OCI-LY3 (cell line): ENCODE measurements around the gene KIT.

ENCODE experiments used
- H2AFZ ChIP-seq: fragments of 200-600, 300-600 bp; shearing (Covaris generic); 2 replicates; pipeline ENCODE4 v1.6.0; 2014; ENCODE audit warnings: antibody characterized with exemption, low read depth, low read length
- H3K27ac ChIP-seq: fragments of 200-600, 300-600 bp; sonication (generic); 2 replicates; pipeline ENCODE4 v1.5.1; 2014; ENCODE audit warnings: mild to moderate bottlenecking, low read length, moderate library complexity, mixed read lengths
- H3K27me3 ChIP-seq: fragments of 200-600, 300-600 bp; sonication (generic); 2 replicates; pipeline ENCODE4 v1.6.1; 2014; ENCODE audit warnings: low read depth, low read length, mixed read lengths
- H3K36me3 ChIP-seq: fragments of 200-600, 300-600 bp; sonication (generic); replicated peaks from 2 replicates; pipeline ENCODE3; 2014; ENCODE audit warnings: low read depth, low read length, mixed read lengths
- H3K4me1 ChIP-seq: fragments of 300-600, 200-600 bp; sonication (generic); 2 replicates; pipeline ENCODE4 v1.6.1; 2014; ENCODE audit warnings: low read length, mixed read lengths
- H3K4me2 ChIP-seq: fragments of 200-600, 300-600 bp; sonication (generic); 2 replicates; pipeline ENCODE4 v1.6.1; 2014; ENCODE audit warnings: low read length, mixed read lengths
- H3K4me3 ChIP-seq: fragments of 300-600, 200-600 bp; sonication (generic); 2 replicates; pipeline ENCODE4 v1.5.1; 2014; ENCODE audit warnings: antibody characterized with exemption, mild to moderate bottlenecking, low read length, moderate library complexity
- H3K79me2 ChIP-seq: fragments of 300-600, 200-600 bp; shearing (Covaris generic); 2 replicates; pipeline ENCODE4 v1.6.1; 2014; ENCODE audit warnings: mild to moderate bottlenecking, low read length, mixed read lengths
- H3K9ac ChIP-seq: fragments of 300-600, 200-600 bp; shearing (Covaris generic); 2 replicates; pipeline ENCODE4 v1.6.0; 2014; ENCODE audit warnings: mild to moderate bottlenecking, low read length, moderate library complexity
- H3K9me3 ChIP-seq: fragments of 200-600, 300-600 bp; shearing (Covaris generic); 2 replicates; pipeline ENCODE4 v1.6.1; 2014; ENCODE audit warnings: low read length, mixed read lengths; ENCODE audit not compliant: insufficient read depth
- H4K20me1 ChIP-seq: fragments of 200-600, 300-600 bp; sonication (generic); 2 replicates; pipeline ENCODE4 v1.6.1; 2016; ENCODE audit warnings: low read length, mixed read lengths; ENCODE audit not compliant: insufficient read depth
- EZH2phosphoT487 ChIP-seq: fragments of 200-600 bp; shearing (Covaris generic); IDR thresholded peaks from 2 replicates; pipeline ENCODE4 v1.6.1; 2018; ENCODE audit warnings: antibody characterized with exemption, mixed run types, low read depth
- TF ChIP-seq, protein P1 (sequence below): fragments of 200-600, 300-600 bp; sonication (generic); IDR thresholded peaks from 2 replicates; pipeline ENCODE4 v1.5.1; 2014; ENCODE audit warnings: antibody characterized with exemption, low read length, low read depth

KIT gene

DNA sequence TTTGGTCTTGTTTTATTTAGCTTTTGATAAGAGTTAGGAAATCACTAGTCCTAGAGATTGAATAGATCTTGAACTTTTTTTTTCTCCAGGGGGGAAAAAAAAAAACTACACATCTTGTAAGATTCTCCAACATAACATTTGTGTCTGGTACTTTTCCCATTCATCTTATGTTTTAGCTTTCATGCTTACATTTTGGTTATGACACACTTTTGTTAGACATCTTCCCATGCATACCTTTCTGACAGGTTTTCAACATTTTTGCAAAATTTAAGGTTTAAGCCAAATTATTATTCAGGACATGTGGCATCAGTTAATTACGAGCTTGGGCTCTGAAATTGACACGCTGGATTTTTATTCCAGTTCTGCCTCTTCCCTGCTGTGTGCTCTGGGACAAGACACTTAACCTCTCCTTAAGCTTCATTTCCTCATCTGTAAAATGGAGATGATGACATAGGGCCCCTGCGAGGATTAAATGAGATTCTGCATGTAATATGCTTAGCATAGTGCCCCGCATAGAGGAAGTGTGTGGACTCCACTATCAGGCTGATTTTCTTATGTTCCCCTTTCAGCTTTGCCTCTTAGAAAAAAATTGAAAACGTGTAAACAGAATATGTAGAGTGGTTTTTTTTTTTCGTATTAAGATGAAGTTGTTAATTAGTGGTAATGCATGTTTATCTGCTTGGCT lies 5.3 kb downstream of the KIT start:
- Histone ChIP-seq H2AFZ (no peak overlapping the region), H3K4me3 (no peak overlapping the region), H4K20me1 (no peaks in the 10 kb centered on the region), H3K79me2 (no peaks in the 10 kb centered on the region), H3K27me3 (no peaks in the 10 kb centered on the region), H3K9ac (no peak overlapping the region), H3K9me3 (no peaks in the 10 kb centered on the region), H3K4me1 (no peaks in the 10 kb centered on the region), H3K36me3 (no peaks in the 10 kb centered on the region), H3K4me2 (no peak overlapping the region), H3K27ac (no peak overlapping the region)
- TF ChIP-seq, protein P1, sequence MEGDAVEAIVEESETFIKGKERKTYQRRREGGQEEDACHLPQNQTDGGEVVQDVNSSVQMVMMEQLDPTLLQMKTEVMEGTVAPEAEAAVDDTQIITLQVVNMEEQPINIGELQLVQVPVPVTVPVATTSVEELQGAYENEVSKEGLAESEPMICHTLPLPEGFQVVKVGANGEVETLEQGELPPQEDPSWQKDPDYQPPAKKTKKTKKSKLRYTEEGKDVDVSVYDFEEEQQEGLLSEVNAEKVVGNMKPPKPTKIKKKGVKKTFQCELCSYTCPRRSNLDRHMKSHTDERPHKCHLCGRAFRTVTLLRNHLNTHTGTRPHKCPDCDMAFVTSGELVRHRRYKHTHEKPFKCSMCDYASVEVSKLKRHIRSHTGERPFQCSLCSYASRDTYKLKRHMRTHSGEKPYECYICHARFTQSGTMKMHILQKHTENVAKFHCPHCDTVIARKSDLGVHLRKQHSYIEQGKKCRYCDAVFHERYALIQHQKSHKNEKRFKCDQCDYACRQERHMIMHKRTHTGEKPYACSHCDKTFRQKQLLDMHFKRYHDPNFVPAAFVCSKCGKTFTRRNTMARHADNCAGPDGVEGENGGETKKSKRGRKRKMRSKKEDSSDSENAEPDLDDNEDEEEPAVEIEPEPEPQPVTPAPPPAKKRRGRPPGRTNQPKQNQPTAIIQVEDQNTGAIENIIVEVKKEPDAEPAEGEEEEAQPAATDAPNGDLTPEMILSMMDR = no peak
- no peak for TF ChIP-seq EZH2phosphoT487

DNA sequence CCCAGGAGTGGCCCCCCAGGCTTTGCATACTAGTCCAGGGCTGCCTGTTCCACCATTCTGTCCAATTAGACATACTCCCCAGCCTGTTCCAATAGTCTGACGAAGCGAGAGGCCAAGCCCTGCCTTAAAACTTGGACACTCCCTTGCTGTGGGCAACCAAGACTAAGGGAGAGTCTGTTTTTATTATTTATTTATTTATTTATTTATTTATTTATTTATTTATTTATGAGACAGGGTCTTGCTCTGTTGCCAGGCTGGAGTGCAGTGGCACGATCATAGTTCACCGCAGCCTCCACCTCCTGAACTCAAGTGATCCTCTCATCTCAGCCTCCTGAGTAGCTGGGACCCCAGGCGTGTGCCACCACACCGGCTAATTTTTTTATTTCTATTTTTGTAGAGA lies 6.6 kb downstream of the KIT start:
- H3K36me3 ChIP-seq = no peaks in the 10 kb centered on the region
- no peaks in the 10 kb centered on the region for H3K79me2 ChIP-seq
- no peak for TF ChIP-seq EZH2phosphoT487
- TF ChIP-seq, protein P1 = no peak
- H4K20me1 ChIP-seq = no peaks in the 10 kb centered on the region
- no peaks in the 10 kb centered on the region for H3K9me3 ChIP-seq
- H3K4me2 ChIP-seq = no peak overlapping the region
- no peaks in the 10 kb centered on the region for H3K27me3 ChIP-seq
- no peak overlapping the region for H3K27ac ChIP-seq
- no peak overlapping the region for H3K9ac ChIP-seq
- H3K4me1 ChIP-seq = no peaks in the 10 kb centered on the region
- H3K4me3 ChIP-seq = no peak overlapping the region
- no peak overlapping the region for H2AFZ ChIP-seq

DNA sequence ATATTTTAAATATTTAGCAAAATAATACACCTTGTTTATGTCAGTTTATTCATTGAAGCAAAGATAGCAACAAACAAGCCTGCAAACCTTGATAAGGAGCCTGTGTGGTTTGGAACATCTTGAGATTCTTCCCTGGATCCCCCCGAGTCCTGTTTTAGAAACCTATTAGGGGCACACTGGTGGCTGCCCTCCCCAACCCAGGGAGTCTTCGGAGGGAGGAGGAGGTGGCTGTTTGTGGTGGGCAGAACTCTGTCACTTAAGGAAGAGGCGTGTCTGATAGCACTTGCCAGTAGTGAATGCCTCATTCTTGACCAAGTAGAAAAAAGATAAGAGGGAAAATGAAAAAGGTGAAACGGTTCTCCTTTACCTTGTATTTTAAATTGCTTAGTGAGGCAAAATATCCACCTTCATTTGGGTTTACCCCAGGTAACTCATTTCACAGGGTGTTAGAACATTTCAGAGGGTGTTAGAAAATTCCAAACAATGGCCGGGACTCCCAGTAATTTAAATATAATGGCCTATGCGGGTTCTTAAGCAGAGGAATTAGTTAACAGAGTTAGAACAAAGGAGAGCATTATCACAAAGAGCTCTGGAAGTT lies 10.4 kb downstream of the KIT start:
- Histone ChIP-seq H3K79me2 (no peaks in the 10 kb centered on the region), H3K27me3 (no peaks in the 10 kb centered on the region), H3K4me2 (no peak overlapping the region), H3K9ac (no peak overlapping the region), H3K27ac (no peak overlapping the region), H3K4me1 (no peaks in the 10 kb centered on the region), H3K36me3 (no peaks in the 10 kb centered on the region), H3K9me3 (no peaks in the 10 kb centered on the region), H3K4me3 (no peak overlapping the region), H2AFZ (no peak overlapping the region), H4K20me1 (no peaks in the 10 kb centered on the region)
- TF ChIP-seq, protein P1 = no peak
- no peak for TF ChIP-seq EZH2phosphoT487

DNA sequence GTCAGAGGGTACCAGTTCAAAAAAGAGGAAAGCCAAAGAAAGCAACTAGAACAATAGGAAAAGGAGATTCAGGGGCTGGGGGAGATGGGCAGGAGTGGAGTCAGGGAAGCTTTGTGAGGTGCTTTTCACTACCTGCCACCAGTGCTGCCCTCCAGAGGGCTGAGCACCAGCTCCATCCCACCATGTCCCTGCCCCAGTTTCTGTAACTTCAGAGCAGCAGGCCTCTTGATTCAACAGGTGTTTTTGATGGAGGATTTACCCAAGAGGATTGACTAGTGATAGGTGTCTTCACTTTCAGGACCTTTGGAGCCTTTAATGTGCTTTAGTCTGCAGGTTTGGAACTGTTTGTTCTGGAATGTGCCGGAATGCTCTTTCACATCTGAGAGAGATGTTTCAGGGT lies 12.1 kb downstream of the KIT start:
- H3K4me2 ChIP-seq = no peak overlapping the region
- no peaks in the 10 kb centered on the region for H3K36me3 ChIP-seq
- TF ChIP-seq, protein P1 = no peak
- no peak overlapping the region for H2AFZ ChIP-seq
- H4K20me1 ChIP-seq = no peaks in the 10 kb centered on the region
- no peaks in the 10 kb centered on the region for H3K9me3 ChIP-seq
- H3K4me3 ChIP-seq = no peak overlapping the region
- no peaks in the 10 kb centered on the region for H3K4me1 ChIP-seq
- no peaks in the 10 kb centered on the region for H3K79me2 ChIP-seq
- no peak overlapping the region for H3K27ac ChIP-seq
- no peak overlapping the region for H3K9ac ChIP-seq
- no peaks in the 10 kb centered on the region for H3K27me3 ChIP-seq
